Measurements from ENCODE around the gene ELFN2.

DNA sequence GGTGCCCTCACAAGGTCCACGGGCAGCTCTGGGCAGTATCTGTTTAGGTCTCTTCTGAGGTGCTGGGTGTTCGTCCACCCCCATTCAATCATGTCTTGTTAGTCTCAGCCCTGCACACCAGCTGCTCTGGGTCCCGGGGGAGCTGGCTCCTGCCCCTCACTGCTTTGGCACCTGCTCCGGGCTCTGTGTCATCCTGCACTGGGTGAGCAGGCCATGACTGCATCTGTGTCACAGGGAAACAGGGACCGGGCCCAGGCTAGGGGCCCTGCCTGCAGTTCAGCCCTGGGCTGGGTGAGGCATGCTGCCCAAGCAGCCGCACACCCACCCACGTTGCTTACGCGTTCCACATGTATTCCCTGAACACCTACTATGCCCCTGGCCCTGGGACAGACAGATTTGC lies 43.9 kb downstream of the ELFN2 start:
- TF ChIP-seq, protein P1, sequence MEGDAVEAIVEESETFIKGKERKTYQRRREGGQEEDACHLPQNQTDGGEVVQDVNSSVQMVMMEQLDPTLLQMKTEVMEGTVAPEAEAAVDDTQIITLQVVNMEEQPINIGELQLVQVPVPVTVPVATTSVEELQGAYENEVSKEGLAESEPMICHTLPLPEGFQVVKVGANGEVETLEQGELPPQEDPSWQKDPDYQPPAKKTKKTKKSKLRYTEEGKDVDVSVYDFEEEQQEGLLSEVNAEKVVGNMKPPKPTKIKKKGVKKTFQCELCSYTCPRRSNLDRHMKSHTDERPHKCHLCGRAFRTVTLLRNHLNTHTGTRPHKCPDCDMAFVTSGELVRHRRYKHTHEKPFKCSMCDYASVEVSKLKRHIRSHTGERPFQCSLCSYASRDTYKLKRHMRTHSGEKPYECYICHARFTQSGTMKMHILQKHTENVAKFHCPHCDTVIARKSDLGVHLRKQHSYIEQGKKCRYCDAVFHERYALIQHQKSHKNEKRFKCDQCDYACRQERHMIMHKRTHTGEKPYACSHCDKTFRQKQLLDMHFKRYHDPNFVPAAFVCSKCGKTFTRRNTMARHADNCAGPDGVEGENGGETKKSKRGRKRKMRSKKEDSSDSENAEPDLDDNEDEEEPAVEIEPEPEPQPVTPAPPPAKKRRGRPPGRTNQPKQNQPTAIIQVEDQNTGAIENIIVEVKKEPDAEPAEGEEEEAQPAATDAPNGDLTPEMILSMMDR (IDR thresholded peaks at IDR 0.05), result no peak
- no peak for TF ChIP-seq POLR2A (IDR thresholded peaks at IDR 0.05)
